GM12878 (cell line): ENCODE measurements around the gene FRMPD2. TPM values are rescaled to one million over a fixed set of nuclear protein-coding genes. Genes with fewer than 3 reads are reported as not detected.

Experiments
- HCFC1 ChIP-seq: fragments of 150-350 bp; IDR thresholded peaks from 2 replicates; pipeline ENCODE4 v1.6.1; 2014; ENCODE audit warnings: low read length
- HDAC6 ChIP-seq: fragments of 200-600 bp; sonication (generic); IDR thresholded peaks from one replicate; pipeline ENCODE4 v1.8.0; 2017; ENCODE audit warnings: antibody characterized with exemption; ENCODE audit not compliant: unreplicated experiment
- HDGF ChIP-seq: fragments of 450-650 bp; IDR thresholded peaks from 2 replicates; pipeline ENCODE4 v1.6.1; 2016; ENCODE audit warnings: antibody characterized with exemption
- JUNB ChIP-seq: IDR thresholded peaks from 2 replicates; pipeline ENCODE4 v1.6.1; 2016; ENCODE audit warnings: antibody characterized with exemption, mild to moderate bottlenecking
- PBX3 ChIP-seq: IDR thresholded peaks from 2 replicates; pipeline ENCODE4 v1.6.1; 2011; ENCODE audit warnings: mild to moderate bottlenecking, low read depth, low read length, moderate library complexity; ENCODE audit not compliant: insufficient replicate concordance
- RELB ChIP-seq: fragments of 450-650 bp; IDR thresholded peaks from 2 replicates; pipeline ENCODE4 v1.6.1; 2017; ENCODE audit warnings: low read depth, mild to moderate bottlenecking, moderate library complexity
- SKIL ChIP-seq: fragments of 450-650 bp; IDR thresholded peaks from 2 replicates; pipeline ENCODE4 v1.6.1; 2017; ENCODE audit warnings: mild to moderate bottlenecking, low read depth, inconsistent platforms; ENCODE audit not compliant: poor library complexity, severe bottlenecking
- WRNIP1 ChIP-seq: IDR thresholded peaks from 2 replicates; pipeline ENCODE4 v1.6.1; 2011; ENCODE audit warnings: low read depth, low read length, improper control_type of control experiment, borderline replicate concordance
- ZBTB4 ChIP-seq: fragments of 450-650 bp; formaldehyde crosslinking; IDR thresholded peaks from 2 replicates; pipeline ENCODE4 v1.4.0; 2022; ENCODE audit warnings: mild to moderate bottlenecking, moderate library complexity
- polyA plus RNA-seq, 11 experiments: library from polyadenylated mRNA; depleted of rRNA in 4 of 11; unstranded in 6 of 11; stranded (reverse) in 5 of 11; fragments of >200 nt; fragmentation: Nextera tagmentation in 4 of 11; fragmentation: Illumina TruSeq in 1 of 11; extraction: Ambion mirVana in 4 of 11; extraction: Trizol in 1 of 11; gene quantifications; 1 replicate in 1 of 11; 2 replicates in 10 of 11; pipeline versions ENCODE4 v1.2.1 to v1.2.3, GENCODE V29; 2011 to 2016; ENCODE audit warnings: inconsistent platforms in 2 of 11, missing spikeins in 2 of 11, low read depth in 1 of 11
- total RNA-seq, 4 experiments: library from RNA; depleted of rRNA in 3 of 4; stranded (reverse); fragments of >200 nt in 3 of 4; fragmentation: Illumina TruSeq in 1 of 4; extraction: Trizol in 1 of 4; gene quantifications; 2 replicates each; pipeline versions ENCODE4 v1.2.1 to v1.2.3, GENCODE V29; 2013 to 2021

The FRMPD2 gene
- total and polyA plus RNA-seq, 10 of the 15 experiments (the other 5 are each of a cell fraction or from before 2014, with no cell fraction given) = 0.38 to 5.7 (median 1.4) TPM

- TF ChIP-seq SKIL = no peak
- no peak for TF ChIP-seq HCFC1
- no peak for TF ChIP-seq RELB
- no peak for TF ChIP-seq ZBTB4
- no peak for TF ChIP-seq HDAC6
- no peak for TF ChIP-seq HDGF
- peak; percentile 16; the same call in 1 of the 2 replicates for TF ChIP-seq JUNB
- no peak for TF ChIP-seq PBX3
- TF ChIP-seq WRNIP1 = no peak
- TF ChIP-seq, all 136 proteins: peak for 3
Measured at GRCh38 chr10:48209241-48209640, 65.3 kb downstream of the FRMPD2 start (continued).
